ENCODE results near the gene PBX2.

Gene PBX2

GRCh38 chr6:32154514-32155161 lies 35.4 kb downstream of the PBX2 start:
- peak; percentile 59; the same call in 1 of the 2 replicates for TF ChIP-seq CTCF (IDR thresholded peaks at IDR 0.05; ENCODE audit: borderline replicate concordance, insufficient read depth, low read depth, low read length)
- peak overlapping the region; percentile 51 for H3K4me3 ChIP-seq (ENCODE audit: low read depth, low read length)

- H3K4me3 ChIP-seq (ENCODE audit: low read depth, low read length) = peak within 1 kb of the TSS; percentile 51
- no peak for TF ChIP-seq CTCF (IDR thresholded peaks at IDR 0.05; ENCODE audit: borderline replicate concordance, insufficient read depth, low read depth, low read length)
These were observed 36.2 kb downstream of the PBX2 start, which contains the start of gene PPT2 for GRCh38 chr6:32153564-32154513. Gene PPT2, plus strand, starts transcription at chr6:32154141. Its CDS starts 454 bp downstream, at chr6:32154595.

DNA sequence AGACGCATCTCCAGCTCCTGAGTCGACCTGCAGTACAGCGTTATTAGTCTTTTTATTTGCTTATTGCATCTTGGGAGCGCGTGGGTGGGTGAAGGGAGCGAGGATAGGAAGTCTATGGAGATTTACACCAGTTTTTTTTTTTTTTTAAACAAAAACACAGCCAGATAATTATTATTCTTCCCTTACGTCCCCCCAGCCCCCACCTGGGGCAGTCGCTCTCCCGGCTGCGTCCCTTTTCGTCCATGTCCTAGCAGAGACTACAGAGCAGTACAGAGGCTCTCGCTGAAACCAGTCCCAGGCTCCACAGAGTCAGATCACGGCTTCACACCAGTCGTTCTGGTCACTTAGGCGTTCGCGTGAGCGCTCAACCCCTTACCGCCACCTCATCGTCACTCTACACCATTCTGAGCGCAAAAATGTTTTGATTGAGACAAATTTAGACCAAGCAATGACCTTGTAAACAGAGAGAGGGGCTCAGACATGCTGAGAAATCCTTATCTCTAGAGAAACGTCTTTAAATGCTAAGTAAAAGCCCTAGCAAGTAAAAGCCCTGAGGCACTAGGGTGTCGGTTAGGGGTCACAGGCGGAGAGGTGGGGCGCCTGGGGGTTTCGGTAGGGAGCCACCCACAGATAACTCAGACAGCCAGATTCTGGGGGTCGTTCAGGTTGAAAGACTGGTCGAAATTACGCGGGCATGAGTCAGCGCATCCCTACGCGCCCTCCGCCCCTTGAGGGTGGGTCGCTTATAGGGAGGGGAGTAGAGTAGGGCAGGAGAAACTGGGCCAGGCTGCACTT lies 37.0 kb downstream of the PBX2 start:
- no peak overlapping the region for H3K4me3 ChIP-seq (ENCODE audit: low read depth, low read length)
- no peak for TF ChIP-seq CTCF (IDR thresholded peaks at IDR 0.05; ENCODE audit: borderline replicate concordance, insufficient read depth, low read depth, low read length)

- H3K4me3 ChIP-seq (ENCODE audit: low read depth, low read length) = no peak within 1 kb of the TSS
- no peak for TF ChIP-seq CTCF (IDR thresholded peaks at IDR 0.05; ENCODE audit: borderline replicate concordance, insufficient read depth, low read depth, low read length)
These were observed 37.9 kb downstream of the PBX2 start, which contains the start of gene PRRT1 for GRCh38 chr6:32151863-32152768. Gene PRRT1, minus strand, starts transcription at chr6:32151939. Its CDS starts 112 bp downstream, at chr6:32151827.

DNA sequence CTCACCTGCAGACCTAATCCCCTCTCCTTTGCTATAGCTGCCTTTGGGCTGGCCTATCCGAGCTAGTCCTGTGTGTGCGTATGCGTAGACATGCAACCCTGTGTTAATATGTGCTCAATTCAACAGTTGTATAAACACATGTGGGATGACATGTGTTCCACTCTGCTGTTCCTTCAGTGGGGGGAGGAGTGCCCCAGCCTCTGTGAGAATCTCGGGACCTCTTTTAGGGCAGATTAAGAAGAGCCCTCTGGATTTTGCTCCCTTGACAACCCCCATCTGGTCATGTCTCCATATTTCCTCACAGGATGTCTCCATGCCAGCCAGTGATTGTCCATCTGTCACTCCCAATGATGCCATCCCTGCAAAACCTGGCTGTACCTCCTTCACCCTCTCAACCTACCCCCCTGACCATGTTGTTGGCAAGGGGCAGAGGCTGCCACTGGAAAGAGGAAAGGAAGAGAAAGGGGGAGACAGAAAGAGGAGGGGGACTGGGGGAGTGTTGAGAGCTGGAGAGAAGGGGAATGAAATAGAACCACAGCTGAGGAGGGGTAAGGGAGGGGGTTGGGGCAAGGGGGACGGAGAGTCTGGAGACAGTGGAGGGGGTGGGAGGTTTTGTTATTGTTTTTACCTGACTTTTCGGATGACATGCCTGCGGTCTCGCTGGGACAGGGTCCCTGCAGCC lies 38.7 kb downstream of the PBX2 start:
- TF ChIP-seq CTCF (IDR thresholded peaks at IDR 0.05; ENCODE audit: borderline replicate concordance, insufficient read depth, low read depth, low read length) = no peak
- no peak overlapping the region for H3K4me3 ChIP-seq (ENCODE audit: low read depth, low read length)
